CMK (cell line): ENCODE results near the gene MALRD1.

Experiments
- DNase-seq: peaks from one replicate; pipeline ENCODE4 v3.0.0-alpha.2; 2010; ENCODE audit warnings: low read depth

Gene MALRD1

DNA sequence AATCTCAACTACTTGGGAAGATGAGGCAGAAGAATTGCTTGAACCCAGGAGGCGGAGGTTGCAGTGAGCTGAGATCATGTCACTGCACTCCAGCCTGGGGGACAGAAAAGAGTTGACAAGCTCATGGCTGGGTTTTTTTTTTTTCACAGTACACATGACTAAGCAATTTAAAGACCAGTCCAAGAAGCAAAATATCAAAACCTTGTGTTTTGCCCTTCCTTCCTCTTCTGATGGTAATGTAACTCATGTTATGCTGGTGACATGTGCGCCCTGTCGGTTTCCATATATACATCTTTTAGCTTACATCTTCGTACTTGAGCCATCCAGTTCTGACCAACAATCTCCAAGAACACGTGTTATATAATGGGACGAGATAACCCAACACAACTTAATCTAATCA lies 530.0 kb downstream of the MALRD1 start:
- DNase-seq: peak; percentile 11

DNA sequence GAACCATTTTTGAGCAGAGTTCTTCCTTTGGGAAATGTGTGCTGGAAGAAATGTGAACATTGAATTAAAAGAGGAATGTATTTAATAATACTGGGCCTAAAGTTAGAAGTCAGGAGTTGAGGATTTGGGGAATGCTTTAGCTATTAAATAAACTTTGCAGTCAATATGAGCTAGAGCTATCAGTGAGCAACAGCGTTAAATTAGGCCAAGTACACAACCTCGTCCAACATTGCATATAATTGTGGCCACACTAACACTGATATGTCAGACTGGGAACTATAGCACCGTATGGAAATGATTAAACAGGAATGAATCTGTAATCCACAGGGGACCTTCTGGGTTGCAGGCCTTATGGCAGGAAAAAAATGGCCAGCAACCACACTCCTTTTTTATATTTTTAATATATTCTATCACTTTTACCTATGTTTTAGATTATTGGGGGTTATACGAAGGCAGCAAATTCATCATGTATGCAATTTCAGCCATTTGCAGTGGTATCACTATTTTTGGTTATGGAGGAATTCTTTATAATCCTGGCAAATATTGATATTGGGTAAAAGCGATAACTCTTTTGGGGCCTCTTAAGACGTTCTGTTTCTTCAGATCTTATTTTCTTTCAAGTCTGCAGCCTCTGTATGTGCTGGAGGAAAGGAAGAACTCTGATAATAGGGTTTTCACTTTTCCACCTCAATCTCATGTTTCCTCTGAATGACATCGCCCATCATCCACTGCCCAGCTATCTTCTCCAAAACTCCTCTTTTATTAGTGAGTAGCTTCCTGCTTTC lies 531.4 kb downstream of the MALRD1 start:
- DNase-seq: no peak

DNA sequence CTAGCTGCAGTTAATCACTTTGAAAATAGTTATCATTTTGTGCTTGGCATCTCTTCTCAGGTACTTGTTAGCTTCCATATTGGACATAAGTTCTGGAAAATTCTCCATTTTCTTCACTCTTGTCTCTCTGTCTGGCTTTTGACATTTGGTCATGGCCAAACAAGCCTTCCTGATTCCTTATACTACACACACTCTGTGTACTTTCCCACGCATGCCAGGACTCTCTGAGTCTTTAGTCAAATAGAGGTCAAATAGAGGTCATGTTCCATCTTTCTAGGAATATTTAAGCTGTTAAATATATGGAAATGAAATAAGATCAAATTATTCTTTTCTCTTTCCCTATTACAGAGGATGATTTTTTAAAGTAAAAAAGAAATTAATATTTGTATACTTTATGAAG lies 532.1 kb downstream of the MALRD1 start:
- DNase-seq: no peak

DNA sequence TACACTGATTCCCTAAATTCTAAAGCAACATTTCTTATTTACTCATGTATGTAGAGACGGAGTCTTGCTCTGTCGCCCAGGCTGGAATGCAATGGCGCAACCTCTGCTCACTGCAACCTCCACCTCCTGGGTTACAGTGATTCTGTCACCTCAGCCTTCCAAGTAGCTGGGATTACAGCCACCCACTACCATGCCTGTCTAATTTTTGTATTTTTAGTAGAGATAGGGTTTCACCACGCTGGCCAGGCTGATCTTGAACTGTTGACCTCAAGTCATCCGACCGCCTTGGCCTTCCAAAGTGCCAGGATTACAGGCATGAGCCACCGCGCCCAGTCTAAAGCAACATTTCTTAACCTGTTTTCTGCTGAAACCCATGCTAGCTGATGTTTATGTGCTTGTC lies 540.0 kb downstream of the MALRD1 start:
- DNase-seq: no peak

DNA sequence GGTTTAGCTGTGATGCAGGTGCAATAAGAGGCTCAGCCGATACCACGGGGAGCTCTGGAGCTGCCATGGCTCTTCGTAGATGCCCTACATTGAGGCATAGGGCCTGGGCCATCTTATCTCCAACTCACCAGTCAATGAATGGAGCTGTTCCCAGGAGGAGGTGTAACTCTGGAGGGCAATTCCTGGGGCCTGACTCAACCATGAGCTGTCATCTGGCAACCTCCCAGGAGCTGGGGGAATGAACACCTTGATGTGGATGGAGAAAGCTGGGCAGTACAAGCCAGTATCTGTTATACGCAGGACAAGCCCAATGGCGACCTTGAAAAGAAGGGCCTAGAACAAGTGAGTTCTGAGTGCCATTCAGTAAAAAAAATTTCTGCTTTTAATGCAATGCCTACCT lies 543.7 kb downstream of the MALRD1 start:
- DNase-seq: no peak

DNA sequence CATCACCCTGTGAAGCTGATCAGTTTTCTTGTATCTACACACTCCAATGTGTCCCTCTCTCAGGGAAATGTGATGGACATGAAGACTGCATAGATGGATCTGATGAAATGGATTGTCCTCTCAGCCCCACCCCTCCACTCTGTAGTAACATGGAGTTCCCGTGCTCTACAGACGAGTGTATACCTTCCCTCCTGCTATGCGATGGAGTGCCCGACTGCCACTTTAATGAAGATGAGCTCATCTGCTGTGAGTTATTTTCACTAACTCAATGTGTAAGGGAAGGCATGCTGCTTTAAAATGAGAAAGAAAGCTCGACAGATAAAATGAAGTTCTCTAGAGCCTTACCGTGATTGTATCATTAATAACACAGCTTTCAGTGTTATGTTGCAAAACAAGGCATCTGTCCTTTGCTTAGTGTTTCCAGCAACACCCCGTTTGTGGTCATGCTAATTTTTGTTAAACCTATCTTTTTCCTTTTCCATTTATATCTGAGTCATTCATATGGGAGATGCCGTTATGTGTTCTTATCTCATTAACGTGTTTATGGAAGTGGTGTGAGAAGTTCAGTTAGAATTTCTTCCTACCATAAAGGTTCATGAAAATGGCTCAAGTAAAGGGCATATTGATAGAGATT lies 546.7 kb downstream of the MALRD1 start:
- DNase-seq: no peak

DNA sequence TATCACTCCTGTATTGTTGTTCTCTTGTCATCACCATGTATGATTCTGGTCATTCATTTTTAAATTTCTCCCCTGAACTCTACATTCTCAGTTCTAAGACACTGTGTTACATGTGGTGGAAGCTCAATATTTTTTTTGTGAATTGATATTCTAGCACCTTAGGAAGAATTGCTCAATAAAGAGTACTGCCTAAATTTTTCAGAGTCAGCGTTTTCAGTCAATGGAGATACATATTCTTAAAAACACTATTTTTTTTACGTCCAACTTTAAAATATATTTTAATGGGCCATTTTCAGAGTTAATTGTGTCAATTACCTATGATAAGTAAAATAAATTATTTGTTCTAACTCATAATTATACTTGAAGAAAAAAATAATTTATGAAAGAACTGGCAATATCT lies 557.2 kb downstream of the MALRD1 start:
- no peak for DNase-seq

DNA sequence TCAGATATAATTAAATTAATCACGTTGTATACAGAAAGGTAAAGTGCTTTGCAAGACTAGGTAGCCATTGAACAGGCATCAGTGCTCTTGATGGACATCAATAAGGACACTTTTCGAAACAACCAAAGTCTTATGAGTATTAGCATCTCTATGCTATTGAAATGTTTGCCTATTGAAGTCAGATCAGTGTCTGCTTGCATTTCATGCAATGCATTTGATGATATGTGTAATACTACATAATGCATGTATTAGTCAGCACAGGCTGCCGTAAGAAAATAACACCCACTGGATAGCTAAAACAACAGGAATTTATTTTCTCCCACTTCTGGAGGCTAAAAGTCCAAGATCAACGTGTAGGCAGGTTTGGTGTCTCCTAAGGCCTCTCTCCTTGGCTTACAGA lies 558.4 kb downstream of the MALRD1 start:
- no peak for DNase-seq

DNA sequence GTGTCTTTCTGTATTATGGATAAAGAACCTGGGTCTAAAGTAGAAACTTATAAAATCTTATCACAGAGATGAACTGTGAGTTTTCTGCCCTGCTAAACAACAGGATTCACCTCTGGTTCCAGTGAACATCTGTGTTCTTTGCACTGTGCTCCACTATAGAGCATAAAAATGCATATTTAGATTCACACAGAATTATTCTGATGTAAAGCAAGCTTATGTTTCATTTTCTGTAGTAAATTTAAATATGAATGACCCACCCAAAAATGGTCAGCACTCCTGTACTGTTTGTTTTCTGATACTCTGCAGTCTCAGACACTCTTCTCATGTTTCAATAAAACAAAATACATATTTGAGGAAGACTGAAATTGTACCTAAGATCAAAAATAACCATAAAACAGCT lies 563.2 kb downstream of the MALRD1 start:
- DNase-seq: no peak

DNA sequence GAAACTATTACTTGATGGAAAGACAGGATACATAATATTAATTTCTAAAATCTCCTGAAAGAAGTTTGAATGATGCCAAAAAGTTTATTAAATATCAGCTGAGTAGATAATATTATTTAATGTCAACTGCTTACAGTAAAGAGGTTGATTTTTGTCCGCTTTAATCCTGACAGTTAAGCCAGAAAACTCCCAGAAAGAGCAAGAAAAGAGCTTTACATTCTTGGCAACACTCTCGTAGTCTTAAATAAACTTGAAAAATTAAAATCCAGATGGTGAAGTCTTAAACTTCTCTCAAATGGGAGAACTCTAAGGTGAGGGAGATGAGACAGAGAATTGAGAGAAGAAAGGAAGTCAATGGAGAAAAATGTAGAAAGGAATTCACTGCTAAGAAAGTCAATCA lies 568.4 kb downstream of the MALRD1 start:
- no peak for DNase-seq

DNA sequence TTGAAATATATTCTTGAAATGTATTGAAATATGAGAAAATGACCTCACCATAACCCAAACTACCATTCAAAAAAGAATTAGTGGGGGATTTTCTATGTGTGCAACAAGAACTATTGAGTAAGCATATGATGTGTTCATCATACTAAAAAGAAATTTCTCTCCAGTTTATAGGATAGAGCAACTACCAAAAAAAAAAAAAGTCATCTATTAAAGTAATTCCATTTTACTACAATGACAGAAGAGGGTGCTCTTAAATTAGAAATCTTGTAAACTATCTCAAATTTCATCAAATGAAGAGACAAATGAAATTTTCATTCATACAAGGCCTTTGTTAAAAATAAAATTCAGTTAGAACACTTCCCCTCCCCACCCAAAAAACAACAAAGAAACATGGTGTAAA lies 572.2 kb downstream of the MALRD1 start:
- DNase-seq: no peak

DNA sequence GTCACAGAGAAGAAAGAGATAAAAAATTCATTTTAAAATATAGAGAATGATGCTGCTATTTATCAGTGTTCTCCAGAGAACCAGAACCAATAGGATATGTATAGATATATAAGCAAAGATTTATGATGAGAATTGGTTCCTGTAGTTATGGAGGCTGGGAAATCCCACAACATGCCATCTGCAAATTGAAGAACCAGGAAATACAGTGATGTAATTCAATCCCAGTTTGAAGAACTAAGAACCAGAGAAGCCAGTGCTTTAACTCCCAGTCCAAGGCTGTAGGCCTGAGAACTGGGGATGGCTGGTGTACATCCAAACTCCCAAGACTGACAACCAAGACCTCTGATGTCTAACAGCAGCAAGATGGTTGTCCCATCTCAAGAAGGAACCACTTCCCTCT lies 574.7 kb downstream of the MALRD1 start:
- DNase-seq: no peak

DNA sequence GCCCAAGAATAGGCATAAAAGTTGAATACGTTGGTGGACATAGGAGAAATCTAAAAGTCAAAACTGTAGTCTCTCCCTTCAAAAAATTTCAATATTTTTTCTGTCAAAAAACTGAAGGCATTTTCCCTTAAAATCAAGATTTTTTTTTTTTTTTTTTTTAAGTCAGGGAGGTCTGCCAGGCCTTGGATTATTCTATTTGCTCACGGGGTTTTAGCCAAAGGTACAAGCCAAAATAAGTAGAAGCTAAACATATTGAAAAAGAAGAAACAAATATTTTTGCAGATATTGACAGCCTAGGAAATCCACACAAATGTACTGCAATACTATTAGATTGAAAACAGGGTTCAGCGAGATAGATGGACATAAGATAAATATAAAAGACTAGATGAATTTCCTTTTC lies 577.6 kb downstream of the MALRD1 start:
- DNase-seq: no peak

DNA sequence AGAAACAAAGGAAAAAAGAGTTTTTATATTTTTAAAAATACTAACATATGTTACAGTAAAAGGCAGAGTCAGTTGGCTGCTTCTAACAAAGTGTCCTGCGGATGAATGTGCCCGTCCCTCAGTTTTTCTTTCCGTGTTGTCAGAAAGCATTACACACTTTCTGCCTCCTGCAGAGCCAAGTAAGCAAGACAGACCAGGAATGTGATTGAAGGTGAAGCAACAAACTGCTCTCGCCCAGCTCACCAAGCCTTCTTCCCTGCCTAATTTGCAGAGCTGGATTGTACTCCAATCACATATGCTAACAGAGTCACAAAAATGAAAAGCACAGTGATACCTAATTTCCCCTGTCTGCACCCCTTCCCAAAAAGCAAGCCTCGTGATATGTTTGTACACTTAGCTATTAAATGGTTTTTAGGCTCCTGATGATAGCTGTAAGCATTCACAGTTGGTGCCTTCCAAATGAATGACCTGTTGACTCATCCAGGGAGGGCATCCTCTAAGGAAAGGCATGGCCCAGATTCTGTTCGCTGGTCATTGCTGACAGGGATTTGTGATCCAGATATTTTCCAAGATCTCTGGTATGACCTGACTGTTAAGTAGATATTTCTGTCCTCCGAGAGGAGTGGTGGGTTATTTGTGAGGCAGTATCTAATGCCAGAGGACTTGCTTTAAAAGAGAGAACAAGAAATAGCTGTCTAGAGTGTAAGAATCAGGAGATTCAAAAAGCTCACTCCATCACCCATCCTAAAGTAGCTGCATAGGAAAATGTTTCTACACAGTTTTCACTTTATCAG lies 580.4 kb downstream of the MALRD1 start:
- no peak for DNase-seq

DNA sequence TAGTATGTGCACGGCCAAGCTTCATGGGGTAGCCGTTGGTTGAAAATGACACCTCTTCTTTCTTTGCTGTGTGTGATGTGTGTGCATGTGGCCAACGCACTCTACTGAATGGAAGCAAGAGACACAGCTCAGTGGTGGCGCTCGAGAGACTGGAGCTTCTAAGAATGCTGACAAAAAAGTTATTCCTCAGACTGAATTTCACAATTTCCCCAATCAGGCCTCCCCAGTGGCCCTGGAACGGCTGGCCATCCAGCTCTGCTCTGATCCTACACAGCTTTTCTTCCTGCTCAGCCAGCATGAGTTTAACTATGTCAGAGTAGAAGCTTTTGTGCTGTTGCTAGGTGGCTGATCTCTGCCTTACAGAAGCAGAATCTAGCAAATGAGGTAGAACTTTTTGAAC lies 581.0 kb downstream of the MALRD1 start:
- no peak for DNase-seq

DNA sequence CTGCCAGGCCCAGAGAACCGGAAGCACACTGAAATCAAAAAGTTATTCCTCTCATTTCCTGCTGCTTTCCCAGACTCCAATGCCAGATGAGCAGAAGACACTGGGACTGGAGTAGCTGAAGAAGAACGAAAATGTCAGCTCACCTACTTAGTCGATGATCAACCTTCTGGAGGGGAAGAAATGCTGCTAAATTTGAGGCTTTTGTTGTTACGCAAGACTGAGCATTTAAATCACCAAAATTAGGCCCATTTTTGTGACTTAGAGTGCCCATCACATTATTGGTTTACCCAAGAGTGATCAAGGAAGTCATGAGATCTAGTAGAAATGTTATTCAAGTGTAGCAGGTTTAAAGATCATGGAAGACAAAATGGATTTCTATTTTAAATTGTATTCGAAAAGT lies 585.6 kb downstream of the MALRD1 start:
- DNase-seq: no peak

DNA sequence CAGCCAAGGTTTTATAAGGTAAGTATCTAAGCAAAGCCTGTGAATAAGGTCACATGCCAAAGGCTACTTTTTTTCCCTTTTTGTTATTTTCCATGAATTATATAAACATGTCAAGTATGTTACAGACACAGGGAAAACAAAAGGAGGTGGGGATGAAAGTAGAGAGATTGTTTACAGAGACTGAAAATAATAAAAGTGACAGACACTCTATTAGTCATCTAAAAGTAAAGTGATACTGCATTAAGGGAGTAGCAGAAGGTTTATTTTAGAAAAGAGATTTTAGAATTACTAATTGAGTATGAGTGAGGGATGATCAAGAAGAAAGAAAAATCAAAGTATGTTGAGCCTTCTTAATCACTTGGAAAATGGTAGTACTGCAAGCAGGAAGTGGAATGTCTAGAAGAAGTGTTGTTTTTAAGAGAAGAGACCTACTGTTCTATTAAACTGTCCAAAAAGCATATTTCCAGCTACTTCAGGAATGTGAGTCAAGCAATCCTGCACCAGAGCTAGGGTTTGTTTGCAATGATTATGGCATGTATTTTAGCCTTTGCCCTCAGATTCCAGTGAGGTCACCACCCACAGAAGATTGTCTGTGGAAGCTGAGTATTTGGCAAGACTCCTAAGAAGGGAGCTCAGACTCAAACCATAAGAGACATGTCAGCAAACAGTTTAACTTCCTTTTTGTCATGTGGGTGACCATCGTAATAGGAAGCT lies 589.7 kb downstream of the MALRD1 start:
- DNase-seq: peak; percentile 4

DNA sequence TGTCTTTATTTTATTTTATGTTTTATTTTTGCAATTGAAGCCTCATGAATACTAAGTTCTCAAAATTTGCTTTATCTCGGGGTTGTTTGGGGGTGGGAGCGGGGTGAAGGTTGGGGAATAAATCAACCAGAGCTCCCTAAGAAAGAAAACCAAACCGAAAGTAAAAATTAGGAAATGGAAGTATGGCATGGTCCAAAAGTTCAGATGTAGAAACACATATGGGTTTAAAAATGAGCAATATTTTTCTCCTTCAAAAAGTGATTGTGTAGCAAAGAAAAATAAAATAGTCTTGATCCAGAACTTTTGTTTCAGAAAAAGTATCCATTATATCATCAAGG lies 590.3 kb downstream of the MALRD1 start:
- DNase-seq: no peak

DNA sequence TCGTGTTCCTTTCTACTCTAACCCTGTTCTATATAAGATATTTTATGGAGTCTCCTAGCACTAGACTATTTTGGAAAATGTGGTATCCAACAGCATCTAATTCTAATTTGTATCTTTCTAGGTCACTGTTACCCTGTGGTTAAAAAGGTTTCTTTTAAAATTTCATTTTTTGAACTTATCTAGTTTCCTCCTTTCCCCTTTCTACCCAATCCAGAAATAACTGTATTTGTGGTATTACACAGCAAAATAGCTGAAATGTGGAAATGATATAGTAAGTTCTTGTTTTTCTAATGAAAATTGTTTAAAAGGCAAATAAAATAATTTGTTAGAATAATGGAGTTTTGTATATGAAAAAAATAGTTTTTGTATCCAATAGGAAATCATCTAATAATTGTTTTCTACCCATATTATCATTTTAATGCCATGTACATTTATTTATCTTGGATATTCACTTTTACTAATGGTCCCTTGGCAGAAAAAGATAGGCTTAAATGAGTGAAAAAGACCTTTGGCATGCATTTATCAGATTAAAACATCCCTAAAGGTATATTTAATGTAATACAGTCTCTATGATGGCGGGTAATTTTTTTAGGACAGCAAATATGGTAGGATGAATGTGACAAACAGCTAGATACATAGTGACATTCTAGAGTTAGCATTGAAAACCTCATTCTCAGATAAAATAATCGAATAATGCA lies 592.1 kb downstream of the MALRD1 start:
- DNase-seq: no peak

DNA sequence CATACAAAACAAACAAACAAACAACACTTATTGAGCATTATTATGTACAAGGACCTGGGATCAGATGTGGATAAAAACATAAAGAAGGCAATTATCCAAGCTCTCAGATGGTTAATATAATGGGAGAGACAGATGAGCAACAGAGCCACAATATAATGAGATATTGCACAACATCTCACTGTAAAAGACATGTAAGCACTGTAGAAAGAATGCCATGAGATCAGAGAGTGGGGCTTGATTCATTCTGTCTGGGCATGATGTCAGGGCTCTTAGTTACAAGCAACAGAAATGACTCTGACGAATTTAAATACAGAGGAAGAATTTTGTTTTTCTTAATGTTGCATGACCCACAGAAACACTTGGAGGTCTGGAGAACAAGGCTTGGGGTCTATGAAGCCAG lies 602.9 kb downstream of the MALRD1 start:
- no peak for DNase-seq

DNA sequence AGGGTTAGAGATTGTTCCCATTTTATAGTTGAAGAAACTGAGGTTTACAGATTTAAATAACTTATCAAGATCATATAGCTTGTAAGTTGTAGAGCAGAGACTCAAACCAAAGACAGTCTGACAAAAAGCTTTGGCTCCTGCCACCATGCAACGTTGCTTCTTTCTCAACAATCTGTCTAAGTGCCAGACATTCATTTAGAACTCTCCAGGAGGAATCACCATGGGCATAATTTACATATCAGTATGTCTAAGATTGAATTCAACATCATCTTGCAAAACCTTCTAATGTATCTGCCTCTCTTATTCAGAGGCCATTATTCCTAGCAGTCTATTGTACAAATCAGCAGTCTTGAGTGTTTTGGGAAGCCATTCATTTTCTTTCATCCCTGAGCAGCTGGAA lies 604.1 kb downstream of the MALRD1 start:
- no peak for DNase-seq

DNA sequence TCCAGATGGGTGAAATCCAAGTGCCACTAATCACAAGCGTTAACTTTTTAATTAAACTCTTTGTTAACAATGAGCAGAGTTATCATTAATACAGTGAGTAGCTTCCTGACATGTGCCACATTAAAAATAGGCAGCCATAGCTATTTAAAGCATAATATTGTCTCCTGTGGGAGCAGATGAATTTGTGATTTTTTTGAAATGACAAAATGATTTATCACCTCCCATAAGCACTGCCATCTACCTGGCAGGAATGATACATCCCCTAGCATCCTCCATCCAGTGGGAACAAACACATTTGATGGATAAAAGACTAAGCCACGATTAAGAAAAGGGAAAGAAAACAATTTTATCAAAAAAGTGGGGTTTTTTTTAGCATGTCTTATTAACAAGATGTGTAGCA lies 605.3 kb downstream of the MALRD1 start:
- no peak for DNase-seq
